Adipocyte (in vitro differentiated cells): ENCODE measurements around the gene STAC.

Experiments
- DNase-seq: peaks from one replicate; pipeline ENCODE4 v3.0.0-alpha.2; 2015; ENCODE audit warnings: low read depth
- H3K27me3 ChIP-seq: replicated peaks from 2 replicates; pipeline ENCODE4 v1.7.0; 2013; ENCODE audit warnings: mild to moderate bottlenecking, low read length, moderate library complexity; ENCODE audit not compliant: control insufficient read depth, insufficient read depth
- H3K36me3 ChIP-seq: 2 replicates; pipeline ENCODE4 v1.7.0; 2013; ENCODE audit warnings: low read length, mild to moderate bottlenecking, moderate library complexity; ENCODE audit not compliant: control insufficient read depth, insufficient read depth, severe bottlenecking
- H3K4me1 ChIP-seq: 2 replicates; pipeline ENCODE4 v1.7.0; 2013; ENCODE audit warnings: mild to moderate bottlenecking, low read length, moderate library complexity; ENCODE audit not compliant: control insufficient read depth, insufficient read depth
- H3K4me3 ChIP-seq: 2 replicates; pipeline ENCODE4 v1.7.0; 2013; ENCODE audit warnings: mild to moderate bottlenecking, low read length, moderate library complexity
- H3K9ac ChIP-seq: 2 replicates; pipeline ENCODE4 v1.7.0; 2013; ENCODE audit warnings: mild to moderate bottlenecking, low read length, moderate library complexity
- H3K9me3 ChIP-seq: 2 replicates; pipeline ENCODE4 v1.7.0; 2013; ENCODE audit warnings: mild to moderate bottlenecking, low read length, moderate library complexity; ENCODE audit not compliant: control insufficient read depth

STAC gene

DNA sequence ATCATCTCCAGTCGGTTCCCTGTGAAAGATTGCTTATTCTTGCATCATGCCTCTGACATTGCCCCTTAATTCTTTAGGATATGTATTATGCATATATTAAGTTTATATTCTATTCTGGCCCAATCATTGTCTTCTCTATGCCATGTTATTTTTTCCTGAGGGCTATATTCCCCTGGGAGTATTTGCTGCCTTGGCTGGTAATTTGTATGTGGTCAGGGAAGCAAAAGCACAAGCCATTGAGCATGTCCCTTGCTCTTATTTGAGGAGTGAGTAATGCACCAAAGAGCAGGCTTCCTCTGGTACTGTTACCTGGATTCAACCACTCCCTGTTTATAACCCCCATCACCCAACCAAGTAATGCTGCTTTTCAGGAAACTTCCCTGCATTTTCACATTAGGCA, 36.3 kb downstream of the STAC start:
- H3K4me3 ChIP-seq, result no peak overlapping the region
- DNase-seq, result no peak

DNA sequence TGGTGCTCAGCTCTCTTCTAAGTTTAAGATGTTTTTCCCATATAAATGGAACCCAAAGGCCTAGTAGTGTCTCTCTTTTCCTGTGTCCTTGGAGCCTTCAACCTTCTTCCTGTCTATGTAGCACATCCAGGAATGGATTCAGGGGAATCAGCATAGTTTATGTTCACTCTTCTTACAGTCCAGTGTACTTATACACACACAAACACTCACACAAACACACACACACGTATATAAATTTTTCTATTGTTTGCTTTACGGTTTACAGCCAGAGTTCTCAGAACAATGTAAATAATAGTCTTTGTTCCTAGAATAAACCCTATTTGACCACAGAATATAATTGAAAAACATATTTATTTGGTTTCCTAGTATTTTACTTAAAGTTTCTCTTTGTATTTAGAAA, 36.9 kb downstream of the STAC start:
- Histone ChIP-seq H3K4me3 (no peak overlapping the region), H3K27me3 (no peaks in the 10 kb centered on the region), H3K9ac (no peak overlapping the region), H3K4me1 (peaks cover 3% of the 10 kb centered on the region), H3K9me3 (no peaks in the 10 kb centered on the region), H3K36me3 (no peaks in the 10 kb centered on the region)
- DNase-seq, result no peak

More for the DNA sequence above, 36.3 kb downstream of the STAC start:
- Histone ChIP-seq H3K4me1 (peaks cover 3% of the 10 kb centered on the region), H3K9me3 (no peaks in the 10 kb centered on the region), H3K27me3 (no peaks in the 10 kb centered on the region), H3K9ac (no peak overlapping the region), H3K36me3 (no peaks in the 10 kb centered on the region)

DNA sequence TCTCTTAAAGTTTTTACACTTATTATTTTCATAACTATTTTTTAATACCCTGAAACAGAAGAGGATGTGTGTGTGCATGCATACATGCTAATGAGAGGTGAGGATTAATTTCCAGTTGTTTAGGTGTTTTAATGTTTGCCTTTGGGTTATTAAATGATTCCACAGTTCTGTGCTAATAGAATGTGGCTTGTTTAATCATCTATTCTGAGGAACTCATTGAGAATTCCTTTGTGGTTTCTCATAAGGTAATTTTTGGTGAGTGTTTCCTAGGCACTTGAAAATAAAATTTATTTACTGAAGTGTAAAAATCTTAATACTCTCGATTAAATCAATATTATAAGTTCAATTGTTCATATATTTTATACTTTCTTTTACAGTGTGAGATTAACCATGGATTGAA, 38.0 kb downstream of the STAC start:
- no peak overlapping the region for H3K9ac ChIP-seq
- H3K4me1 ChIP-seq, result peaks cover 3% of the 10 kb centered on the region
- H3K4me3 ChIP-seq, result no peak overlapping the region
- no peaks in the 10 kb centered on the region for H3K27me3 ChIP-seq
- DNase-seq, result no peak
- H3K9me3 ChIP-seq, result no peaks in the 10 kb centered on the region
- H3K36me3 ChIP-seq, result no peaks in the 10 kb centered on the region

DNA sequence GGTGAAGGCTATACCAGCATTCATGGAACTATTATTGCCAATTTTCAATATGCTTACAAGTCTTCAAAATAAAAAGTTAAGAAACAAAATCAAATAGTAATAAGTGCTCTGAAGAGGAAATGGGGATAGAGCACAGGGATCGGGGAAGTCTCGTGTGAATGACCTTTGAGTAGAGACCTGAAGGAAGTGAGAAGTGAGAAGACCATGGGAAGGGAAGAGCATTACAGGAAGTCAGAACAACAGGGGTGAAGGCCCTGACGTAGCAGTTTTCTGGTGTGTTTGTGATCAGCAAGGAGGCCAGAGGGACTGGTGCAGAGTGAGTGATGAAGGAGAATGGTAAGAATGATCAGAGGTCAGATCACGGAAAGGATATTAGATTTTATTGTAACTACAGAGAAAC, 48.1 kb downstream of the STAC start:
- DNase-seq, result no peak
- H3K27me3 ChIP-seq, result no peaks in the 10 kb centered on the region
- H3K36me3 ChIP-seq, result no peaks in the 10 kb centered on the region
- H3K9ac ChIP-seq, result no peak overlapping the region
- no peak overlapping the region for H3K4me3 ChIP-seq
- no peaks in the 10 kb centered on the region for H3K4me1 ChIP-seq
- H3K9me3 ChIP-seq, result no peaks in the 10 kb centered on the region

DNA sequence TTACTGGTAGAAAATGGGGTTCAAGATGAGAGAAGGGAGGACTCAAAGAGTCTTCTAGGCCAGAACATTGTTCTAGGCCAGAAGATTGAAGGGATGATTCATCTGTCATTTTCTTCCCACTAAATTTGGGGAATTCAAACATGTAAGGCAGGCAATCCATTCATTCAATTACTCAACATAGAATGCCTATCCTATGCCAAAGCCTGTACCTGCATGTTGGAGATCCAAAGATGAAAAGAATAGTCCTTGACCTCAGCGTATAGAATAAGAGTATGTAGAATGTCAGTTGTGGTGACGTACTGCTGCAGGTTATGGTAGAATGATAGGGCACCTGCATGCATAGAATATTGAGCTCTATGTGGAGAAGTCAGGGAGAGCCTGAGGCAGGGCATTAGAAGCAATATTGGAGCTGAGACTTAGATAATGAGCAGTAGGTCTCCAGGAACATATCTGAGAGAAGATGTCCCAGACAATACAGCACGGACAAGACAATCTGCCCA, 49.7 kb downstream of the STAC start:
- Histone ChIP-seq H3K9me3 (no peaks in the 10 kb centered on the region), H3K4me3 (no peak overlapping the region), H3K36me3 (no peaks in the 10 kb centered on the region), H3K9ac (no peak overlapping the region), H3K4me1 (peaks cover 10% of the 10 kb centered on the region), H3K27me3 (no peaks in the 10 kb centered on the region)
- DNase-seq, result no peak

DNA sequence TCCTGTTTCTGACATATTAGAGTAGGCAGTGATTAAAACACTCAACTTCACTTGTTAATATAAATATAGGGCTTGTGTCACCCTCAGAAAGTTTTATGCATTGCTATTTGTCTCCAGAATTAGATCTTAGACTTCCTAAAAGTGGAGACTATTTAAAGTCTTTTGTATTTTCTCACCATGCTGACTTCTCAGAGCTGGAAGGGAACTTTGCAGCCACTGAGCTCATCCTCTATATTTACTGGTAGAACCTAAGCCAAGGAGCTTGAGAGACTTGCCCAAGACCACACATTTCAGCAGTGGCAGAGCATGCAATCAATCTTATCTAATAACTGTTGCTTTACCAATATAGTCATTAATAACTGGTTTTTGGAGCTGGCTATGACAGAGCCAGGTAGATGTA, 53.2 kb downstream of the STAC start:
- Histone ChIP-seq H3K27me3 (no peaks in the 10 kb centered on the region), H3K4me3 (no peak overlapping the region), H3K9ac (no peak overlapping the region), H3K4me1 (peaks cover 17% of the 10 kb centered on the region), H3K36me3 (no peaks in the 10 kb centered on the region), H3K9me3 (no peaks in the 10 kb centered on the region)
- no peak for DNase-seq

GRCh38 chr3:36434687-36435426, 54.6 kb downstream of the STAC start:
- Histone ChIP-seq H3K4me1 (peaks cover 17% of the 10 kb centered on the region), H3K4me3 (peak overlapping the region; percentile 5), H3K27me3 (no peaks in the 10 kb centered on the region), H3K36me3 (no peaks in the 10 kb centered on the region), H3K9me3 (no peaks in the 10 kb centered on the region), H3K9ac (no peak overlapping the region)
- DNase-seq, result peak; percentile 76

DNA sequence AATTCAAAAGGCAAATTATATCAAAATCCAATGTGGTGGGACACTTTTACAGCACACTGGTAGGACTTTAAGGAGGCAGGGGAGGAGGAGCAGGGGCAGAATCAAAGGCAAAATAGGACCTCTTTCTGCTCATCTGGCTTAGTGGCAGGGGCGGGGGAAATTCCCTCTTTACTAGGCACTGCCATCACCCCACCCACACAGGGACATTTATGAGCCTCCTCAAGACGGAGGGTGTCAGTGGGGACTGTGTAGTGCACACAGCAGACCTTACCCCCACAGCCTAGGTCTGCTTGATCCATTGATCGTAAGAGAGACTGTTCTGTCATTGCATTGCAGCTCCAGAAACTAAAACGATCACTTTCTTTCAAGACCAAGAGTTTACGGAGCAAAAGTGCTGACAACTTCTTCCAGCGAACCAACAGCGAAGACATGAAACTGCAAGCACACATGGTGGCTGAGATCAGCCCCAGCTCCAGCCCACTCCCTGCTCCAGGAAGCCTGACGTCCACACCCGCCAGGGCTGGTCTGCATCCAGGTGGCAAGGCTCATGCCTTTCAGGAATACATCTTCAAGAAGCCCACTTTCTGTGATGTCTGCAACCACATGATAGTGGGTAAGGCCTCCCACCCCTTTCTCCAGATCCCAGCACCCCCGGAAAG, 62.9 kb downstream of the STAC start:
- Histone ChIP-seq H3K36me3 (no peaks in the 10 kb centered on the region), H3K4me1 (peaks cover 11% of the 10 kb centered on the region), H3K27me3 (no peaks in the 10 kb centered on the region), H3K4me3 (no peak overlapping the region), H3K9ac (no peak overlapping the region), H3K9me3 (no peaks in the 10 kb centered on the region)
- DNase-seq, result no peak

GRCh38 chr3:36444909-36445308, 64.6 kb downstream of the STAC start:
- H3K9me3 ChIP-seq, result no peaks in the 10 kb centered on the region
- H3K36me3 ChIP-seq, result no peaks in the 10 kb centered on the region
- no peaks in the 10 kb centered on the region for H3K27me3 ChIP-seq
- H3K9ac ChIP-seq, result no peak overlapping the region
- DNase-seq, result peak; percentile 15
- no peak overlapping the region for H3K4me3 ChIP-seq
- peaks cover 11% of the 10 kb centered on the region for H3K4me1 ChIP-seq

- H3K9me3 ChIP-seq, result no peaks in the 10 kb centered on the region
- no peaks in the 10 kb centered on the region for H3K27me3 ChIP-seq
- no peaks in the 10 kb centered on the region for H3K36me3 ChIP-seq
- no peak overlapping the region for H3K9ac ChIP-seq
- peaks cover 11% of the 10 kb centered on the region for H3K4me1 ChIP-seq
- no peak for DNase-seq
- H3K4me3 ChIP-seq, result no peak overlapping the region
These were observed 66.0 kb downstream of the STAC start for GRCh38 chr3:36446276-36446675.

- Histone ChIP-seq H3K4me3 (no peak overlapping the region), H3K4me1 (peaks cover 11% of the 10 kb centered on the region), H3K9ac (no peak overlapping the region), H3K27me3 (no peaks in the 10 kb centered on the region), H3K9me3 (no peaks in the 10 kb centered on the region), H3K36me3 (no peaks in the 10 kb centered on the region)
- no peak for DNase-seq
These were observed 66.8 kb downstream of the STAC start for GRCh38 chr3:36447061-36447460.
